Measurements from ENCODE around the gene PDZD2.
"Not testable (repeated sequence)": the region's sequence is repeated elsewhere in the genome, so short reads cannot be mapped to it uniquely, and the experiment has no call there.

PDZD2 gene

GRCh38 chr5:32107291-32107690 is 468.4 kb downstream of the PDZD2 start:
- no peak for DNase-seq (ENCODE audit: low read depth)

DNA sequence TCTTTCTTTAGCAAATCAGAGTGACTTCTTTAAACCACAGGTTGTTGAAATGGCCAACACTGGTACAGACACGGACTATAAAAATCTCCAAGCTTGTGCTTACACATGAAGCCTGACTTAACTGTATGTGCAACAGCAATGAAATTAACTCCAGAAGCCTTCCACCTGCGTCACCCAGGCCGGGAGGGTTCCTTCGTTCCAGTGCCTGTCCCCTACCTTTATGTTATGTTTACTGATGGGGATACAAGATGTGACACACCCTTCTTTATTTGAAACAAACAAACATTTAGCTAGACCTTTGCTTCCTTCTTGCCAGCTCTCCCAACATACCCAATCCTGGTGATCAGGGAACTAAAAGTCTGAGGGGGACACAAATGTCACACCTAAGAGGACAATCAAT is 469.2 kb downstream of the PDZD2 start:
- no peak for DNase-seq (ENCODE audit: low read depth)

DNA sequence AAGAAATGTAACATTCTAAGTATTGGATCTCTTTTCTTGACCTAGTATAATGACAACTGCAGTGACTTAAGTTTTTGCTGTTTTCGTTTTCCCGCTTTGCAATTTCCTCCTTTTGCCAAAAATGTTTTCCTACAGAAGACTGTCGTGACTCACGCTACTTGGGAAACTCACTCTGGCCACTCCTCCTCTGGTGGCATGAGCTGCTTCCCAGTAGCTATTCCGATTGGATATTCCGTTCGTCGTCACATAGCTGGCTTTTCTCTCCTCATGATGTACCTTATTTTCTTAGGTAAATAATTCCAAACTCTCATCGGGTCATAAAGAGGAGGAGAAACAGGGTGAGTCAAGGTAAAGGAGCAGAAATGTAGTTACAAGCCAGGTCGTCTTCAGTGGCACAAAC is 470.3 kb downstream of the PDZD2 start:
- no peak for DNase-seq (ENCODE audit: low read depth)

DNA sequence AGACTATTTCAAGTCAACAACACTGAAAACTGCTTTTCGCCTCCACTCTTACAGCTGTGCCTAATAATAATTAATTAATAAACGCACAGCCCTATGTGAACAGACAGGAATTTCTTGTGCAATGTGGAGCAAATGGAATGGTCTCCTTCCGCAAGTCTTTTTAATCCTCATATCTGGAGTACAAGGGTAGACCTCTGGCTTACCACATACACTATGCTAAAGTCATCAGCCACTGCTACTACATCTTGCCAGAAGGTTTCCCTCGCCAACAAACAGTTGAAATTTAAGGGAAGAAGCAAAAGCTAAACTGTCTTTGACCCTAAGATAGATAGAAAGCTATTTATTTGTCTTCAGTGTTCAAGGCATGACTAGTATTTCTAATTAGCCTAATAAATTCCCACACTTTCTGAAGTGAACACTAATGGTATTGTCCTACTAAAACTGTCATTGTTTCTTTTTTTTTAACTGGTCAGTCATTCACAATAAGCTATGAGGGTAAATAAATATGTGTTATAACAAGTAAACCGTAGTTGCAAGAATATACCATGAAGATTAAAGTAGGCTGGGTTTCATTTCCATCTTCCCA is 471.3 kb downstream of the PDZD2 start:
- DNase-seq (ENCODE audit: low read depth) = no peak

DNA sequence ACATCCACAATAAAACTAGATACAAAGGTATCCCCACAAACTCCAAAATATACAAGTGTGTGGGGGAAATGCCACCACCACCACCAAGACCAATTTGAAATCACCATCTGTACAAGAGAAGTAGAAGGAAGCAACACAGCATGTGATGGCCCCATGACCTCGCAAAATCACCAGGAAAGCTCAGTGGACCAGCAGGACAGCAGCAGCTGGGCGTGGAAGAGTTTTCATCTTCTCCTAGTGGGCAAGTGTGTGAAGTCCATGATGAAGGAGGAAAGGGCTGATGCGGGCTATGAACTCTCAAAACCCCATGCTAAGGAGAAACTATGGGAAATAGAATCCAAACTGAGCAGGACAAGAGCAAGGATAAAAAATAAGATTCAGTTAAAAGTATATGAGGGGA is 477.1 kb downstream of the PDZD2 start:
- DNase-seq (ENCODE audit: low read depth) = no peak

DNA sequence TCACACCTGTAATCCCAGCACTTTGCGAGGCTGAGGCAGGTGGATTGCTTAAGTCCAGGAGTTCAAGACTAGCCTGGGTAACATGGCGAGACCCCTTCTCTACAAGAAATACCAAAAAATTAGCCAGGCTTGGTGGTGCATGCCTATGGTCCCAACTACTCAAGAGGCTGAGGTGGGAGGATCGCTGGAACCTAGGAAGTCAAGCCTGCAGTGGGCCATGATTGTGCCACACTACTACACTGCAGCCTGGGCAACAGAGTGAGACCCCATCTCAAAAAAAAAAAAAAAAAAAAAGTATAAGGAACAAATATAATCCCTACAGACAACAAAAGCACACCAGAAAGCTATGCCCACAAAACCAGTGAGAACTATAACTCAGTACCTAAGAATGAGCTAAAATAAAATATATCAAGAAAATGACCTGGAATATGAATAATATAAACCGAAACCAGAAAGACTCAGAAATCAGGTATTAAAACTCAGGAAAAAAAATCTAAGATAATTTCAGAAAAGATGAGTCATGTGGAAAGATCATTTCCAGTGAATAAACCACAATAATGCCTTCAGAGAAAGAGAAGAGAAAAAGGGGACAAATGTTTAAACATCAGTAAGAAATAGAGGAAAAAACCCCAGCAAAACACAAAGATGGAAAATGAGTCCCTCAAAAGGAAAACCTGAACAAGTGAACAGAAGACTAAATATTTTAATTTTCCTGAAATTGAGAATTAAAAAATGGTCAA is 477.8 kb downstream of the PDZD2 start:
- DNase-seq (ENCODE audit: low read depth) = no peak

- DNase-seq (ENCODE audit: low read depth) = not testable (repeated sequence)
Observed at GRCh38 chr5:32118922-32119321, 480.0 kb downstream of the PDZD2 start.

DNA sequence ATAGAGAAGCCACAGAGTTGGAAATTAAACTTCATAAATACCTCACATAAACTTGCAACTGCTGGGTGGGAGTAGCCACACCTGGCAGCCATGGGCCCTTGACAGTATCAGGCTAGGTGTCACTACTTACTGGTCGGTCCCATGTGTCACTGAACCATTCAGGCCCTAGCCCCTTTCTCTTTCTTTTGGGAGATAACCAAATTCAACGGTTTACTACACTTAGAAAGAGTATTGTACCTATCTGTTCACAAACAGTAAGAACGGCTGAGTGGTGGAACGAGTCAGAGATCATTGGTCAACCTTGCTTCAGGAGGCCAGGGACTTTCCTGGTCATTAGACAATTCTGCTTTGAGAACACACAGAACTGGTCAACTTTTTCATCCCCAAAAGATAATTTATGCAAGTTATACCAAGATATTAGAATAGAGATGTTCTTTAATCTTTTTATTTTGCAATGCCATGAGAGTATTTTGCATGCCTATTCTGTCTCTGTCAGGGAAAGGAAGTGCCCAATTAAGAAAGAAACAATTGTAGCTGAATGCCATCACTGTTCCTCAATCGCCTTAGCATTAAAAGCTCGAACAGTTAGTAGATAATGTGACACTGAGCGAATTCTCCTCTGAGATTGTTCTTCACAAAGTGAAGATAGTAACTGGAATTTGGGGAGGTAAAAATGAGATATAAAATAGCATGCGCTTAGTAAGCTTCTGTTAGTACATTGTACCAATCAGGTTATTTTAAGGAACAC is 484.3 kb downstream of the PDZD2 start:
- no peak for DNase-seq (ENCODE audit: low read depth)

DNA sequence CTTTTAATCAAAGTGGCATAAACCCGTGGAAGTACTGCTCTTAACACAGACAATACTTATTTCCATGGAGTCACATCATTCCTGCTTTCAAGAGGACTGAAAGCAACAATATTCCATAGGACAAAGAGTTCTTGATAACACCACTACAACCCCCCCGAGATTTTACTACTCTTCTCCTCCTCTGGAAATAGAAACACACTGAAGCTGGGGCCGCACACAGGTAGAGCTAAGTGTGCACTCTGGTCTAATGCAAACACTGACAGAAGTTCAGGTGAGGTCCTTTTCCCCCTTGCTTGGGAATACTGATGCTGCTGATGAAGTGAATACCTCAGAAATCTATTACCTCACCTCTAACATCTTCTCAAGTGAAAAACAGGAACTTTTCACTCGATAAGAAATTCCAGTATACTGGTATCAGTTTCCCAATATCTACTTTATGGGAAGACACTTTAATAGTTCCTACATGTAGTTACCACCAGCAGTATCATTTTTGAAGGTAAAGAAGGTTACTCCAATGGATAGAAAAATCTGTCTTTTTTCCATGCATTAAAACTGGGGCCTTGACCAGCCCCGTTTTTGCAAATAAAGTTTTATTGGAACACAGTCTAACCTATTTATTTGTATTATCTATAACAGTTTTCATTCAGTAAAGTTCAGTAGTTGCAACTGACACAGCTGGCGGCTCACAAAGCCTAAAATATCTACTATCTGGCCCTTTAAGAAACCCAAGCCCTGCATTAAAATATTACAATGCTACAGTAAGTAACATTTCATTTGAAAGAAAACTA is 485.2 kb downstream of the PDZD2 start:
- DNase-seq (ENCODE audit: low read depth) = no peak

- DNase-seq (ENCODE audit: low read depth) = no peak
Observed at GRCh38 chr5:32126691-32127090, 487.8 kb downstream of the PDZD2 start.

DNA sequence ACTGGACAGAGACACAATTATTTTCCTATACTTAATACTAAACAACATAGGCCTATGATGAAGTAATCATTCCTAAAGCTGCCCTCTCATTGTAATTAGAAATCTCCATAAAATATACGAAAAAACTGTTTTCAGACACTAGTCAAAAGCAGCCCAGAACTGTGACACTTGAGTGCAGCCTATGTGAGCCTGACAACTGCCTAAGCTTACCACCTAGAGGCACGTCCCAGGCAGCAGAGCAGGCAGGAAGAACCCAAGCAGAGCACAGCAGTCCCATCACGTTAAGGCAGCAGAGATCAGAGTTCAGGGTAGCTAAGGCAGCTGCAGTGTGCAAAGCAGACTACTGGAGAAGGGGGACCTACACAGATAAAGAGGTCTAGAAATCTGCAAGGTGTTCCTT is 488.8 kb downstream of the PDZD2 start:
- no peak for DNase-seq (ENCODE audit: low read depth)

GRCh38 chr5:32129074-32129598 is 490.2 kb downstream of the PDZD2 start:
- no peak for DNase-seq (ENCODE audit: low read depth)

GRCh38 chr5:32130865-32131264 is 491.9 kb downstream of the PDZD2 start:
- no peak for DNase-seq (ENCODE audit: low read depth)

GRCh38 chr5:32131604-32132003 is 492.7 kb downstream of the PDZD2 start:
- DNase-seq (ENCODE audit: low read depth) = no peak

GRCh38 chr5:32132757-32133156 is 493.8 kb downstream of the PDZD2 start:
- no peak for DNase-seq (ENCODE audit: low read depth)

GRCh38 chr5:32135086-32135485 is 496.2 kb downstream of the PDZD2 start:
- DNase-seq (ENCODE audit: low read depth) = no peak

- DNase-seq (ENCODE audit: low read depth) = no peak
Observed at GRCh38 chr5:32136342-32136741, 497.4 kb downstream of the PDZD2 start.

GRCh38 chr5:32138839-32139493 is 500.0 kb downstream of the PDZD2 start:
- DNase-seq (ENCODE audit: low read depth) = peak; percentile 58

- DNase-seq (ENCODE audit: low read depth) = no peak
Observed at GRCh38 chr5:32143617-32144377, 504.9 kb downstream of the PDZD2 start.

DNA sequence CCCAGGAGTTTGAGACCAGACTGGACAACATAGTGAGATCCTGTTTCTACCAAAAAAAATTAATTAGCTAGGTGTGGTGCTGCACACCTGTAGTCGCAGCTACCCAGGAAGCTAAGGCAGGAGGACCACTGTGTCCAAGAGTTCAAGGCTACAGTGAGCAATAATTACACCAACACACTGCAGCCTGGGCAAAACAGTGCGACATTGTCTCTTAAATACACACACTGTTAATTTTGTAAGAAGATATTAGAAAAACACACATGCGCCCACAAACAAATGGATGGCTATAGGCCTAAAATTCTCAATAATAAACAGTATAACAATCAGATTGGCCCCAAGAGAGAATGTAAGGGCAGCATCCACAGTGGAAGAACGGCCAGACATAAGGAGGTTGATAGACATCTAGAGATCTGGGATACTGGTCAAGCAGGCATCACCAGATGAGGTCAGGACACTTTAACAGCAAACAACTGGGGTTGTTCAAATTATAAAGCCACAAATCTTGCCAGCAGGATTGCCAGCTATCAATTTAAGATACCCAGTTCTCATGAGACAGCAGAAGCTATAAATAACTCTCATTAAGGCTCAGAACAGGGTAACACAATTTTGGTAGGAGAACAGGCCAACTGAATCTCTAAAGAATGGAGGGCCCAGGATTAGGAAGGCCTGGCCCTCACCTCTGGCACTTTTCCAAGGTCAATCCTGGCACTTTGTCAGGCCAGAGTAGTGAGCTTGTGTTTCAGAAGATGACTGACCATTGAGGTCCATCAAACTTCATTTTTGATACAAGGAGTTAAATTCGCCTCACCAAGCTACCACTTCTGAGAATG is 505.7 kb downstream of the PDZD2 start:
- no peak for DNase-seq (ENCODE audit: low read depth)
